ENCODE measurements around the gene KIAA1217. TPM values are rescaled to one million over a fixed set of nuclear protein-coding genes. Genes with fewer than 3 reads are reported as not detected.

KIAA1217 gene
- total RNA-seq, 1 experiment from 2014 or later = 5.2 TPM

- no peak for DNase-seq (ENCODE audit: low read depth)
Observed at GRCh38 chr10:24589265-24589664, 380.3 kb downstream of the KIAA1217 start.

DNA sequence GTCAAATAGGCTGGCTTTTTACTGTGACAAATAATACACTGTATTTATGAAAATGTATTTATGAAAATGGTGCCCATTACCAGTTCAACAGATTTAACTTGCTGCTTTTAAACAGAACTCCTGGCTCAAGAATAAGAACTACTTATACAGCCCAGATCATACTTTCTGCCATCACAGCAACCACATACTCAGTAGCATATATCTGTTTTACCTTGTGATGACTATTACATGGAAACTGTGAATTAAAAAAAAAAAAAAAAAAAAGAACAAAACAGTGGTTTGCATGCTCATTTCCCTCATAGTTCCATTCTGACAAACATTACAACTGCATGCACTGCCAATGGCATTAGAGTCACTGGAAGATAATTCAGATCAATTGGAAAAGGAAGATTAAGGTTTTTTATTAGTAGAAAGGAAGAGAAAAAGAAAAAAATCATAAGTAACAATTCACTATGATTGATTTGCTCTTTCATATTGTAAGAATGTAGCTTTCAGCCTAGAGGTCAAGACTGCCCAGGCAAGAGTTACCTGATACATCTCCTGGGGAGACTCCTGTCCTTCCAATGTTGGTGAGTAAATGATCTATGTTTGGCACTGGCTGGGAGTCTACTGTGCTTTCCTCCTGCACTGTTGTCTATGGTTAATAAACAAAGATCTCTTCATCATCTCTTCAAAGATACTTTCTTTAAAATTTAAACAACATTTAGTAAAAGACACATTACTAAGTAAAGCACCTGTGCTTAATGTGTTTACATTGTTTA, 381.9 kb downstream of the KIAA1217 start:
- DNase-seq (ENCODE audit: low read depth) = no peak

- no peak for DNase-seq (ENCODE audit: low read depth)
Observed at GRCh38 chr10:24596217-24596930, 387.4 kb downstream of the KIAA1217 start.

- DNase-seq (ENCODE audit: low read depth) = no peak
Observed at GRCh38 chr10:24597426-24597825, 388.5 kb downstream of the KIAA1217 start.
